Posterior cingulate gyrus (tissue), 11 donors: ENCODE measurements around the gene CEP128.
"Not testable (repeated sequence)": the region's sequence is repeated elsewhere in the genome, so short reads cannot be mapped to it uniquely, and the experiment has no call there.

Experiments used
- DNase-seq, 10 donors: peaks; one replicate each; pipeline versions ENCODE4 v3.0.0 to v3.0.0-alpha.2; 2020 to 2021; ENCODE audit warnings: mixed read lengths in 3 of 10
- intact Hi-C: fragments of 100-400 bp; cut with DNase I; formaldehyde crosslinking; loops from one replicate; pipeline ENCODE4 v1.15.1; 2023

Gene CEP128

DNA sequence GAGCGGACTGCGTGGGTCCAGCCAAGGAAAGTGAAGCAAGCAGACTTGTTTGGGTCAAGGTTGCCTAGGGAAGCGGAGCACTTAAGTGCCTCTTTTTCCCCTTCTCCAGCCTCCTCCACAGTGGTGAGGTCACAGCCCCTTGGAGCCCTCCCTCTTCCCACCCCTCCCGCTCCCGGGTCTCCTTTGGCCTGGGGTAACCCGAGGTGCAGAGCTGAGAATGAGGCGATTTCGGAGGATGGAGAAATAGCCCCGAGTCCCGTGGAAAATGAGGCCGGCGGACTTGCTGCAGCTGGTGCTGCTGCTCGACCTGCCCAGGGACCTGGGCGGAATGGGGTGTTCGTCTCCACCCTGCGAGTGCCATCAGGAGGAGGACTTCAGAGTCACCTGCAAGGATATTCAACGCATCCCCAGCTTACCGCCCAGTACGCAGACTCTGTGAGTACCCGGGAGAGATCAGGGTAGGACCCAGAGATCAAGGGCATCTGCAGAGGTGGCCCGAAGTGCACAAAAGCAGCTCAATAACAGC lies 13.9 kb upstream of the CEP128 start, which contains the start of gene TSHR:
Gene TSHR (plus strand): TSS at position 206 of the 526 bp plus-strand sequence. CDS start 60 bp downstream, at position 266.
- peak in 2 of 10 donors; percentile 76 to 81 for DNase-seq

DNA sequence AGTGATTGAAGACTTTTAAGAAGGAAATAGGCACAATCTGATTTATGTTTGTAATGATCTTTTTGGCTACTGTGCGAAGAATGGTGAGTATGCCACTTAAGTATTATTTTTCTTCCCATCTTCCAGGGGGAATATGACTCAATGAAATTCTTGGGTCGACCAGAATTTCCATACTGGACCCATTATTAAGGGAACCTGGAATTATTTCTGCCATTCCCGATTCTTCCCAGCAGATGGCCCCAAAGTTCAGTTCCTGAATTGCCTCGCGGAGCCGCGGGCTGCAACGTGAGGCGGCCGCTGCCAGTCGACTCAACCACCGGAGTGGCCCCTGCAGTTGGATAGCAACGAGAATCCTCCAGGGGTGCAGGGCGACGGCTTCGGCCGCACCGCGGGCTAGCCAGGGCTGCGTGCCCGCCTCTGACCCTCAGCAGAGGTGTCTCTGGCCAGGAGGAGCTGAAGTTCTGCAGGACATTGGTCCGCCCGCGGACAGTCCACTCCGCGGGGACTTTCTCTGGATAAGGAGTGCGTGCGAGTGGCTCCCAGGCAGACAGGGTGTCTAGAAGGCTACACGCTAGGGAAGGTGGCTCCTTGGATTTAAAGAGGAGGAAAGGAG lies 13.3 kb upstream of the CEP128 start:
- intact Hi-C loops = loop anchor here (1.0 to 5.0 kb wide), 3 partner anchors 33 to 258 kb away; no protein-coding TSS in a partner anchor
- DNase-seq = peak; percentile 57 to 95 (median 82)

More for the DNA sequence above, 13.9 kb upstream of the CEP128 start, which contains the start of gene TSHR:
- intact Hi-C loops = loop anchor here (5.0 kb wide), 1 partner anchor 217 kb away; no protein-coding TSS in a partner anchor

- intact Hi-C loops = not testable (repeated sequence)
- DNase-seq = peak in 1 of 10 donors; percentile 60
These were observed 11.7 kb upstream of the CEP128 start for GRCh38 chr14:80953211-80953610.

- DNase-seq = no peak
- intact Hi-C loops = no loop called here
These were observed 10.0 kb upstream of the CEP128 start for GRCh38 chr14:80951491-80951890.

GRCh38 chr14:80948291-80948690 lies 6.8 kb upstream of the CEP128 start:
- DNase-seq = no peak
- intact Hi-C loops = no loop called here

GRCh38 chr14:80946797-80947196 lies 5.3 kb upstream of the CEP128 start:
- intact Hi-C loops = no loop called here

GRCh38 chr14:80946187-80946586 lies 4.6 kb upstream of the CEP128 start:
- intact Hi-C loops = no loop called here
- no peak for DNase-seq

More at GRCh38 chr14:80946797-80947196, 5.3 kb upstream of the CEP128 start:
- DNase-seq = no peak

GRCh38 chr14:80944861-80945617 lies 3.5 kb upstream of the CEP128 start:
- DNase-seq = no peak
- intact Hi-C loops = no loop called here

DNA sequence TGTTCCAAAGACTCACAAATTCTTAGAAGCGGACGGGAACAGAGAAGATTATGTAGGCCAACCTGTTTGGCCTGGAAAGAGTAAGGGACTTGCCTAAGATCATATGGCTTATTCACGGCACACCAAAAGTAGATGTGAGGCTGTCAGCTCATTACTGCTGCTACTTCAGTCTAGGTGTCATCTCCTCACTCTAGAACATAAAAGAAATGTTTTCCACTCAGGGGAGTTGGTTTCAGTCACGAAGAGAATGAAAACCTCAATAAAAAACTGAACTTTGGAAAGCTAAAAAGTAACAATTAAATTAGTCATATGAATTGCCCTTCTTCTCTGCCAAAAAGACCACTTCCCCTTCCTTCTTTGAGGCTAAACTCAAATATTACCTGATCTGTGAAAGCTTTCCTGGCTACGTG lies 658 bp upstream of the CEP128 start:
- intact Hi-C loops = no loop called here
- no peak for DNase-seq

DNA sequence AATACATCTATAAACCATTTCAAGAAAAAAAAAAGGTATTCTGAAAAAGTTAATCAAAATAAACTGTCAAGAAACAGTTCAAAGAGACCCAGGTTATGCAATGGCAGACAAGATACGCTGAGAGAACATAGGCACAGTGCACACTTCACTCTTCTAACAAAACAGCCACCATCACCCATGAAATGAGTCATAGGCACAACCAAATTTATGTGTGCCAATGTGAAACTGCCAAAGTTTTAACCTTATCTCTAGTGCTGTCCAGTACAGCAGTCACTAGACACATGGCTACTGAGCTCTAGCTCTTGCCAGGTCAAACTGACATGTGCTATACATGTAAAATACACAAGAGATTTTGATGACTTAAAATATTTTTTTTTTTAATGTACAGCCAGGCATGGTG lies 1.4 kb downstream of the CEP128 start:
- DNase-seq = no peak
- intact Hi-C loops = no loop called here

- no peak for DNase-seq
- intact Hi-C loops = no loop called here
These were observed 7.9 kb downstream of the CEP128 start for GRCh38 chr14:80933686-80934085.

GRCh38 chr14:80933282-80933681 lies 8.3 kb downstream of the CEP128 start:
- intact Hi-C loops = no loop called here
- DNase-seq = no peak

DNA sequence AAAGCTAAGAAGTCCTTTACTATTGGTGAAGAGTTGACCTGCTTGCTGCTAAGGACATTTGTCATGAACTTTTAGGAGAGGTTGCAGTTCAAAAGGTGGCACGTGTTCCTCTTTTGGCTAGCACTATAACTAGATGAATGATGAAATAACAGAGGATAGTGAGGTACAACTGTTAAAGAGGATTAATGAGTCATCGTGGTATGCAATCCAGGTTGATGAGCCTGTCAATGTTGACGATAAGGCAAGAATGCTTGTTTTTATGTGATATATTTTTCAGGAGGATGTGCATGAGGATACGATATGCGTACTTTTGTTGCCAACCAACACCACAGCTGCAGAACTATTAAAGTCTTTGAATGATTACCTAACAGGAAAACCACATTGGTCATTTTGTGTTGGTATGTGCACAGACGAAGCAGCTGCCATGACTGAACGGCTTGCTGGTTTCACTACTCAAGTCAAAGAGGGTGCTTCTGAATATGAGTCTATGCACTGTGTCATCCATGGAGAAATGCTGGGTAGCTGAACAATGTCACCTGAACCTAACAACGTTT lies 10.6 kb downstream of the CEP128 start:
- intact Hi-C loops = no loop called here
- DNase-seq = no peak

DNA sequence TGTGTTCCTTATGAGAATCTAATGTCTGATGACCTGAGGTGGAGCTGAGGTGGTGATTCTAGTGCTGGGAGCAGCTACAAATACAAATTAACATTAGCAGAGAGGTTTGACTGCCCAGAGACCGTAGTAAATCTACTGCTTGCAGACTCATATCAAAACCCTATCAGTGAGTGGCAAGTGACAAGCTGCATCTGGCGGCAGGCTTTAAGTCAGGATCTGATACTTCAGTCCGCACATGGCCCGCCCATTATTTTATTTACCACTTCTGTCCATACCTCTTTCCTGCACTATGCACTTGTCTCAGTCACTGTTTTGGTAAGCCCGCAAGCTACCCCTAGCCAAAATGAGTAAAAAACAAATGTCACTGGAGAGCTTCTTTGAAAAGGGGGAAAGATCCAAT lies 11.4 kb downstream of the CEP128 start:
- no peak for DNase-seq
- intact Hi-C loops = no loop called here

DNA sequence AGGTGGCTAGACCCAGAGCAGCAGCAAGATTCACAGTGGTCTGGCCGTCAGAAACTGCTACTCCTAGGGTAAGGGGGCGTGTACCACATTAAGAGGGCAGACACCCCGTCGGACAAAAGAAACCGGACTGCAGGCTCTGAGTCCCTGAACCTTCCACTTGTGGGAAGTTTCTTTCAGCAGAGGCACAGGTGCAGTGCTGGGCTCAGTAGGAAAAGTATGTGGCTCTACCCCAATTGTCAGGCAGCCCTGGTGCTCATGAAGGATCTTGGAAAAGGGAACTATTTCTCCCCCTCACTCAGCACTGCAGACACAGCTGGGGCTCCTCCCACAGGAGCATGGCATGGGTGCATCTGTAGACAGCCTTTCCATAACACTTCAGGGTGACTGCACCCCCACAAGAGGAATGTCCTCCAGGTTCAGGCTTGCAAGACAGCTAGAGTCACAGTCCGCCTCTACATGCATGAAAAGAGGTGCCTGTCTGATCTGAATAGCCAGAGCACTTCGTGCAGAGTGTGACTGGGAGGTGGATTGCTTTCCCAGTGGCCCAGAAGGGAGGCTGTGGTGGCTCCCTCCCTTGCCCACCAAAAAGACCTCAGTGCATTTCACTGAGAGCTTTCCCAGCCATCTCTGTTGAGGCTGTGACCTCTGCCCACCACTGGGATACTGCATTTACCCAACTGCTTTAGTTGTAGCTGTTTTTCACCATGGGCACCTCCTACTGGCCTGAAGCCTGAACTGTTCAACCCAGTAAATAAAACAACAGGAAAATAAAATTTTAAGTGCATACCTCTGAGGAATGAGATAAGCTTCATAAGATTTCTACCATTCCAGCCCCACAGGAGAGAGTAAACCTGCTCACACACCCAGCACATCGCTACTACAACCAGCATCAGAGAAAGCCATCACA lies 14.2 kb downstream of the CEP128 start:
- intact Hi-C loops = no loop called here
- no peak for DNase-seq

DNA sequence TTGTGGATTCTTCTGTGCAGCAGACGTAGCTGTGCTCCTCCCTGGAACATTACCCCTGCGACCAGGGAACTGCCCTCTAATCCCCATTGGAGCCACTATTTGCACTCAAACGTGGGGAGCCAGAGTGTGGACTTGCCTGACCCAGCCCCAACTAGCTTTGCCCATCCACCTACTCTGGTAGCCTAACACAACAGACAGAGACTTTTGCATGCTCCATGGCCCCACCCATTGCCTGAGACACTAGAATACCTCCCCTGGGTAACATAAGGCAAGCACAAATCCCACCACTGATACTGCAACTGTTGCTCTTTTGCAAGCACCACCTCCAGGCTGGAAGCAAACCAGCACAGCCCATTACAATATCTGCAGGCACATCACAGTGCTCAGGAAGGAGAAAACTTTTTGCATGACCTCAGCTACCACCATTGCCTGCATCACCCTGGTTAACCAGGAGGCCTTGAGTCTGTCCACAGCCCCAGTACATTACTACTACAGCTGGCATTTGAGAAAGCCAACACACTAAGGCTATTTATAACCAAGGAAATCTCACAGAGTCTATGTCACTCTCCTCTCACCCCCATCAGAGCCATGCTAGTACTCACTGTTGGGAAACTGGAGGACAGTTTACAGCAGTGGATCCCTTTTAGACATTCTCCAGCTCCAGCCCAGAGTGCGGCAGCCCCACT lies 15.0 kb downstream of the CEP128 start:
- no peak for DNase-seq

GRCh38 chr14:80924365-80925103 lies 17.0 kb downstream of the CEP128 start:
- DNase-seq = no peak
- intact Hi-C loops = no loop called here

More for the DNA sequence above, 15.0 kb downstream of the CEP128 start:
- intact Hi-C loops = no loop called here

DNA sequence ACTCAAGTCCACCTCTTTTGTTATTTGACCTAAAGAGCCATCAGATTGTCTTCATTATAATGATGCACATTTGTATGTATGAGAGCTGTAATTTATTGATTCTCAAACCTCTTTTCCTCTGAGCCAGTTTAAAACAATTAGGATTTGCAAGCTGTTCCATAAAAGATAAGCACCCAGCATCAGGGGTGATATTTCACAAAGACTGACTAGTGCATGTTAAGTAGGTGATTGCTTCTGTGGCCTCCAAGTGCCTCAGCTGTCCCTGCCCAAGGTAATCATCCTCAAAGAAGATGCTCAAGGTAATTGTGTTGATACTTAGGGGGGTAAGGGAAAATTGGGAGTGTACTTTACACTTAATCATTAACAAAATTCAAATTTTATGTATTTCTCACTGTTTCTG lies 18.2 kb downstream of the CEP128 start:
- DNase-seq = no peak

DNA sequence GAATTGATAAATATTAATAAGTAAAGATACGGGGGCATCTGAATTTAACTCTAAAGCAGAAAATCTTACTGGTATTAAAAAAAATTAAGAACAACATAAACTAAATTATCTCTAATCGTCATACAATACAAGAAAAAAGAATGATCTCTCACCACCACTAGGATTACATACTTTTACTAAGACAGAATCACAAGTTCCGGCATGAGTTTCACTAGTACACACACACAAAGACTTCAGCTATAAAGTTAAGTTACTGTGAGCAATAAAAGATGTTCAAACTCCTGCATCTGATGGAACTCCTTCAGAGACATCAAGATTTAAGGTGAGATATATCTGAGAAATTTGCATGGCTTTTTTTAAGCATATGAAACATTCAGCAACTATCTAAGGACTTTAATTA lies 21.9 kb downstream of the CEP128 start:
- no peak for DNase-seq
- intact Hi-C loops = no loop called here

More for the DNA sequence above, 18.2 kb downstream of the CEP128 start:
- intact Hi-C loops = no loop called here
